ENCODE results near the gene TMEM132C. TPM values are rescaled to one million over a fixed set of nuclear protein-coding genes. Genes with fewer than 3 reads are reported as not detected.

TMEM132C gene
- total and polyA plus RNA-seq, 2 of the 4 experiments (the other 2 are of a cell fraction) = not detected

GRCh38 chr12:128307791-128308190 lies 40.8 kb downstream of the TMEM132C start:
- intact Hi-C loops (cut with micrococcal nuclease) (no loop called here), dilution Hi-C loops (cut with HindIII; ENCODE audit: low sequenced_read_pairs, unreplicated experiment) (no loop called here), in situ Hi-C loops (cut with MboI; ENCODE audit: low sequenced_read_pairs) (no loop called here)
- H2BK20ac ChIP-seq (ENCODE audit: low read depth, low read length) = no peak overlapping the region
- no peaks in the 10 kb centered on the region for H3K4me1 ChIP-seq (ENCODE audit: control insufficient read depth, insufficient read depth, low read length)
- no peak overlapping the region for H2AK5ac ChIP-seq (ENCODE audit: low read depth, low read length)
- H3K23ac ChIP-seq (ENCODE audit: low read depth, low read length) = no peak overlapping the region
- H4K91ac ChIP-seq (ENCODE audit: insufficient read depth, low read depth, low read length) = no peak overlapping the region
- H3K4me2 ChIP-seq (ENCODE audit: low read depth, low read length) = no peak overlapping the region
- WGBS, 2 experiments (ENCODE audit: extremely low coverage in 2 of 2, insufficient read length in 1 of 2) = no CpG with 5 or more reads among the region's 2 CpGs
- POLR2A ChIA-PET (ENCODE audit: unreplicated experiment) = no interaction called here
- H4K8ac ChIP-seq (ENCODE audit: low read depth in 2 of 2, low read length in 2 of 2) = no peak overlapping the region
- H4K5ac ChIP-seq (ENCODE audit: low read depth, low read length) = no peak overlapping the region
- H3K56ac ChIP-seq (ENCODE audit: extremely low read depth, insufficient read depth, low read length) = no peak overlapping the region
- no peak overlapping the region for H2BK5ac ChIP-seq (ENCODE audit: low read depth, low read length, poor library complexity, severe bottlenecking)
- BruUV-seq (replicated peaks) = no TSS peak
- H3K79me1 ChIP-seq (ENCODE audit: low read depth in 1 of 2, low read length in 2 of 2) = no peaks in the 10 kb centered on the region
- H3K36me3 ChIP-seq (ENCODE audit: control insufficient read depth, insufficient read depth, low read length) = no peaks in the 10 kb centered on the region
- no peak for ATAC-seq (ENCODE audit: low read depth)
- no peak overlapping the region for H2BK15ac ChIP-seq (ENCODE audit: low read depth, low read length)
- H2AFZ ChIP-seq (replicated peaks; ENCODE audit: low read length, poor library complexity) = no peak overlapping the region
- H3K27ac ChIP-seq (ENCODE audit: insufficient read depth, low read length) = no peak overlapping the region
- no peak overlapping the region for H3K4ac ChIP-seq (ENCODE audit: low read depth, low read length)
- no peaks in the 10 kb centered on the region for H4K20me1 ChIP-seq (ENCODE audit: insufficient read depth, low read length)
- H3K18ac ChIP-seq (ENCODE audit: low read depth, low read length) = no peak overlapping the region
- no peaks in the 10 kb centered on the region for H3K9me1 ChIP-seq (ENCODE audit: insufficient read depth, low read length)
- H3K14ac ChIP-seq (replicated peaks; ENCODE audit: low read depth, low read length) = no peak overlapping the region
- no peak overlapping the region for H3K9ac ChIP-seq (ENCODE audit: low read depth, low read length)
- DNase-seq = no peak
- H3K4me3 ChIP-seq (ENCODE audit: insufficient read depth, low read depth, low read length) = no peak overlapping the region
- no peak overlapping the region for H2BK120ac ChIP-seq (ENCODE audit: low read depth, low read length)
- H3K9me3 ChIP-seq (ENCODE audit: control insufficient read depth, insufficient read depth, low read length) = peaks cover 30% of the 10 kb centered on the region
- TF ChIP-seq RFX5 (IDR thresholded peaks at IDR 0.05; ENCODE audit: low read depth, low read length) = no peak
- TF ChIP-seq CHD1 (IDR thresholded peaks at IDR 0.05; ENCODE audit: low read depth, low read length) = no peak
- TF ChIP-seq CTCF (conservative IDR thresholded peaks at IDR 0.05; ENCODE audit: low read depth, low read length) = no peak
- no peak for TF ChIP-seq ELK1 (IDR thresholded peaks at IDR 0.05; ENCODE audit: borderline replicate concordance, low read depth, low read length)
- no peak for TF ChIP-seq NFE2L2 (IDR thresholded peaks at IDR 0.05; ENCODE audit: low read depth, low read length)
- TF ChIP-seq MAFK (IDR thresholded peaks at IDR 0.05; ENCODE audit: low read depth, low read length) = no peak
- no peak for TF ChIP-seq BHLHE40 (IDR thresholded peaks at IDR 0.05; ENCODE audit: low read depth, low read length)
- TF ChIP-seq CEBPB (IDR thresholded peaks at IDR 0.05; ENCODE audit: low read depth, low read length) = no peak
- TF ChIP-seq POLR2A (IDR thresholded peaks at IDR 0.05; ENCODE audit: low read depth, low read length) = no peak
- TF ChIP-seq RCOR1 (IDR thresholded peaks at IDR 0.05; ENCODE audit: insufficient replicate concordance, low read length) = no peak
- TF ChIP-seq USF2 (IDR thresholded peaks at IDR 0.05; ENCODE audit: low read depth, low read length) = no peak
- no peak for TF ChIP-seq SMC3 (IDR thresholded peaks at IDR 0.05; ENCODE audit: low read depth, low read length)
- TF ChIP-seq MXI1 (IDR thresholded peaks at IDR 0.05; ENCODE audit: borderline replicate concordance, low read depth, low read length) = no peak
- TF ChIP-seq FOS (IDR thresholded peaks at IDR 0.05; ENCODE audit: low read depth, low read length) = no peak
- TF ChIP-seq MAZ (IDR thresholded peaks at IDR 0.05; ENCODE audit: borderline replicate concordance, low read depth, low read length) = no peak
- TF ChIP-seq RAD21 (IDR thresholded peaks at IDR 0.05; ENCODE audit: low read length) = no peak
- no peaks in the 10 kb centered on the region for H3K27me3 ChIP-seq (ENCODE audit: control insufficient read depth, insufficient read depth, low read length)
- CTCF ChIA-PET = no interaction called here
- H2AK9ac ChIP-seq (replicated peaks; ENCODE audit: low read depth, low read length, poor library complexity) = no peak overlapping the region

Data from IMR-90 (cell line).